HG03064 (cell line): Measurements from ENCODE around the gene WDR83.
"Not testable (repeated sequence)": the region's sequence is repeated elsewhere in the genome, so short reads cannot be mapped to it uniquely, and the experiment has no call there.

Source experiments
- ATAC-seq: cut with Tn5 transposase; IDR thresholded peaks from one replicate; pipeline ENCODE4 v1.9.1; 2021; ENCODE audit warnings: low read depth; ENCODE audit not compliant: unreplicated experiment

Gene WDR83

GRCh38 chr19:12655546-12655945, 11.1 kb upstream of the WDR83 start:
- no peak for ATAC-seq

- ATAC-seq: no peak
Observed at GRCh38 chr19:12656899-12657571, 9.6 kb upstream of the WDR83 start.

- ATAC-seq: no peak
Observed at GRCh38 chr19:12657966-12658365, 8.6 kb upstream of the WDR83 start.

- no peak for ATAC-seq
Observed at GRCh38 chr19:12660980-12661379, 5.6 kb upstream of the WDR83 start.

GRCh38 chr19:12664406-12665280, 2.0 kb upstream of the WDR83 start:
- no peak for ATAC-seq

GRCh38 chr19:12665281-12665573, 1.4 kb upstream of the WDR83 start:
- no peak for ATAC-seq

GRCh38 chr19:12665671-12666264, 839 bp upstream of the WDR83 start:
- no peak for ATAC-seq

- ATAC-seq: no peak
Observed at GRCh38 chr19:12667731-12668302, 1.2 kb downstream of the WDR83 start.

GRCh38 chr19:12668346-12668745, 1.7 kb downstream of the WDR83 start:
- ATAC-seq: no peak

- no peak for ATAC-seq
Observed at GRCh38 chr19:12668932-12669269, 2.3 kb downstream of the WDR83 start.

- no peak for ATAC-seq
Observed at GRCh38 chr19:12669270-12670158, 2.9 kb downstream of the WDR83 start.

- ATAC-seq: no peak
Observed at GRCh38 chr19:12670159-12670928, 3.7 kb downstream of the WDR83 start.

- no peak for ATAC-seq
Observed at GRCh38 chr19:12672744-12673143, 6.1 kb downstream of the WDR83 start.

- no peak for ATAC-seq
Observed at GRCh38 chr19:12675399-12675798, 8.8 kb downstream of the WDR83 start.

GRCh38 chr19:12675940-12676339, 9.3 kb downstream of the WDR83 start:
- ATAC-seq: no peak

- no peak for ATAC-seq
Observed at GRCh38 chr19:12676384-12676792, 9.8 kb downstream of the WDR83 start.

- ATAC-seq: no peak
Observed at GRCh38 chr19:12676928-12677327, 10.3 kb downstream of the WDR83 start.

- not testable (repeated sequence) for ATAC-seq
Observed at GRCh38 chr19:12678039-12678438, 11.4 kb downstream of the WDR83 start.

GRCh38 chr19:12680034-12680433, 13.4 kb downstream of the WDR83 start:
- no peak for ATAC-seq
